Spinal cord (tissue), 10 donors: ENCODE measurements around the gene CENPX. TPM values are rescaled to one million over a fixed set of nuclear protein-coding genes. Genes with fewer than 3 reads are reported as not detected.

Source experiments
- DNase-seq, 6 donors: peaks; one replicate each; pipeline versions ENCODE4 v3.0.0 to v3.0.0-alpha.2; 2013 to 2015; ENCODE audit warnings: low spot score in 6 of 6, low read depth in 4 of 6
- H3K27ac ChIP-seq: one replicate; pipeline ENCODE4 v1.5.1; 2013; ENCODE audit warnings: low read depth, low read length, control low read depth
- H3K27me3 ChIP-seq: one replicate; pipeline ENCODE4 v1.6.1; 2013; ENCODE audit warnings: low read length; ENCODE audit not compliant: control insufficient read depth, insufficient read depth
- H3K36me3 ChIP-seq: one replicate; pipeline ENCODE4 v1.6.1; 2013; ENCODE audit warnings: low read length; ENCODE audit not compliant: control insufficient read depth, insufficient read depth
- H3K4me1 ChIP-seq: one replicate; pipeline ENCODE4 v1.6.1; 2013; ENCODE audit warnings: low read length; ENCODE audit not compliant: control insufficient read depth, insufficient read depth
- H3K4me3 ChIP-seq: one replicate; pipeline ENCODE4 v1.5.1; 2013; ENCODE audit warnings: low read depth, low read length, control low read depth
- H3K9me3 ChIP-seq: one replicate; pipeline ENCODE4 v1.6.1; 2013; ENCODE audit warnings: low read length; ENCODE audit not compliant: control insufficient read depth, insufficient read depth
- WGBS: methylation state at CpG from one replicate; pipeline ENCODE4 v1.1.5; 2013; ENCODE audit warnings: missing lambda C conversion rate; ENCODE audit not compliant: insufficient coverage; 5-methylcytosine and 5-hydroxymethylcytosine counted together
- polyA plus RNA-seq, 2 donors: library from polyadenylated mRNA; unstranded; fragments of 120-200 nt; gene quantifications; one replicate each; pipeline ENCODE4 v1.2.1, GENCODE V29; 2013; ENCODE audit not compliant: insufficient read length in 2 of 2
- total RNA-seq, 2 donors: library from RNA; depleted of rRNA in 1 of 2; stranded (reverse); fragments of 120-200 nt in 1 of 2; fragments of >200 nt in 1 of 2; gene quantifications; one replicate each; pipeline versions ENCODE4 v1.2.3 to v1.2.4, GENCODE V29; 2013 to 2014
- donor health status: healthy.

The CENPX gene
- total and polyA plus RNA-seq, 4 donors: 37.0 to 71.9 (median 63.3) TPM

DNA sequence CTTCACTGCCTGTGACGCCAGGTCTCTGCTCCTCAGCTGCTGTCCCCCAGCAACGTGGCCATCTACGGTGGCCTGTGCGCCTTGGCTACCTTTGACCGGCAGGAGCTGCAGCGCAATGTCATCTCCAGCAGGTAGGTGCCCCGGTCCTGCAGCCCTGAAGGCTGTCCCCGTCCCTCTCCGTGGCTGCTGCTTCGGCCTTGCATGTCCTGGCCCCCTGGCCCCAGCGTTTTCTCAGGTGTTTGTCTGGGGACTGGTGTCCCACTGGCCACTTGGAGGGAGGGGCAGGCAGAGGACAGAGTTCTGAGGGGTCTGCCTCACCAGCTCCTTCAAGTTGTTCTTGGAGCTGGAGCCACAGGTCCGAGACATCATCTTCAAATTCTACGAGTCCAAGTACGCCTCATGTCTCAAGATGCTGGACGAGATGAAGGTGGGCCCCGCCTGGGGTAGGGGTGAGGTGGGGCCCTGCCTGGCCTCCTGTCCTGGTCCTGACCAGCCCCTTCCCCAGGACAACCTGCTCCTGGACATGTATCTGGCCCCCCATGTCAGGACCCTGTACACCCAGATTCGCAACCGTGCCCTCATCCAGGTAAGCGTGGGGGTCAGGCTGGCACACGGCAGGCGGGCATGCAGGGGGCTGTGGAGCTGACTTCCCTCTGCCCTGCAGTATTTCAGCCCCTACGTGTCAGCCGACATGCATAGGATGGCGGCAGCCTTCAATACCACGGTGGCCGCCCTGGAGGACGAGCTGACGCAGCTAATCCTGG, 33.5 kb upstream of the CENPX start:
- H3K27ac ChIP-seq: no peak overlapping the region
- H3K36me3 ChIP-seq: peaks cover 83% of the 10 kb centered on the region
- peaks cover 26% of the 10 kb centered on the region for H3K4me1 ChIP-seq
- no peak for DNase-seq
- H3K9me3 ChIP-seq: no peaks in the 10 kb centered on the region
- H3K27me3 ChIP-seq: no peaks in the 10 kb centered on the region
- 92% methylated on average over 27 of the region's 28 CpGs for WGBS
- no peak overlapping the region for H3K4me3 ChIP-seq

- Histone ChIP-seq H3K9me3 (no peaks in the 10 kb centered on the region), H3K27ac (no peak overlapping the region), H3K27me3 (no peaks in the 10 kb centered on the region), H3K4me1 (peaks cover 35% of the 10 kb centered on the region), H3K36me3 (peaks cover 80% of the 10 kb centered on the region), H3K4me3 (no peak overlapping the region)
- DNase-seq: no peak
- 80% methylated on average over 23 of the region's 26 CpGs for WGBS
Measured at GRCh38 chr17:82055023-82055964, 32.6 kb upstream of the CENPX start.

GRCh38 chr17:82054351-82055022, 31.8 kb upstream of the CENPX start:
- peaks cover 43% of the 10 kb centered on the region for H3K4me1 ChIP-seq
- no peak for DNase-seq
- H3K27me3 ChIP-seq: no peaks in the 10 kb centered on the region
- 95% methylated on average over 38 of the region's 38 CpGs for WGBS
- H3K27ac ChIP-seq: no peak overlapping the region
- H3K36me3 ChIP-seq: peaks cover 80% of the 10 kb centered on the region
- no peaks in the 10 kb centered on the region for H3K9me3 ChIP-seq
- H3K4me3 ChIP-seq: no peak overlapping the region

GRCh38 chr17:82053556-82054263, 31.0 kb upstream of the CENPX start:
- Histone ChIP-seq H3K4me3 (no peak overlapping the region), H3K27ac (no peak overlapping the region), H3K27me3 (no peaks in the 10 kb centered on the region), H3K4me1 (peaks cover 43% of the 10 kb centered on the region), H3K9me3 (no peaks in the 10 kb centered on the region), H3K36me3 (peaks cover 80% of the 10 kb centered on the region)
- 93% methylated on average over 25 of the region's 28 CpGs for WGBS
- DNase-seq: no peak

DNA sequence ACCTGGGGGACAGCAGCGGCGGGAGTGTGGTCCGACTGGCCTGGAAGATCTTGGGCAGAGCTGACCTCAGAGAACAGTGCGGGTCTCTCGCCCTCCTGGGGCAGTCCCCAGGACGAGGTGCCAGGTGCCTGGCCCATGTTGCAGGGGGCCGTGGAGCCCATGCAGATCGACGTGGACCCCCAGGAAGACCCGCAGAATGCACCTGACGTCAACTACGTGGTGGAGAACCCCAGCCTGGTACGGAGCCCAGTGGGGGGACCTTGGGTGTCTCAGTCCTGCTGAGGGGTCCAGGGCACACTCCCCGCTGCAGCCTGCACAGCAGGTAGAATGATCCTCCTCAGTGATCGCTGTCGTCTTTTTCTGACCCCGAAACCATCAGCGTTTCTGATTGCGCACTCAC, 30.5 kb upstream of the CENPX start:
- 91% methylated on average over 19 of the region's 19 CpGs for WGBS
- peaks cover 80% of the 10 kb centered on the region for H3K36me3 ChIP-seq
- no peak for DNase-seq
- H3K27me3 ChIP-seq: no peaks in the 10 kb centered on the region
- H3K9me3 ChIP-seq: no peaks in the 10 kb centered on the region
- peaks cover 43% of the 10 kb centered on the region for H3K4me1 ChIP-seq
- no peak overlapping the region for H3K27ac ChIP-seq
- H3K4me3 ChIP-seq: peak overlapping the region; percentile 58

GRCh38 chr17:82052638-82053059, 30.0 kb upstream of the CENPX start:
- Histone ChIP-seq H3K9me3 (no peaks in the 10 kb centered on the region), H3K27me3 (no peaks in the 10 kb centered on the region), H3K36me3 (peaks cover 80% of the 10 kb centered on the region), H3K4me3 (peak overlapping the region; percentile 58), H3K4me1 (peaks cover 43% of the 10 kb centered on the region), H3K27ac (no peak overlapping the region)
- DNase-seq: no peak
- 33% methylated on average over 17 of the region's 19 CpGs for WGBS

DNA sequence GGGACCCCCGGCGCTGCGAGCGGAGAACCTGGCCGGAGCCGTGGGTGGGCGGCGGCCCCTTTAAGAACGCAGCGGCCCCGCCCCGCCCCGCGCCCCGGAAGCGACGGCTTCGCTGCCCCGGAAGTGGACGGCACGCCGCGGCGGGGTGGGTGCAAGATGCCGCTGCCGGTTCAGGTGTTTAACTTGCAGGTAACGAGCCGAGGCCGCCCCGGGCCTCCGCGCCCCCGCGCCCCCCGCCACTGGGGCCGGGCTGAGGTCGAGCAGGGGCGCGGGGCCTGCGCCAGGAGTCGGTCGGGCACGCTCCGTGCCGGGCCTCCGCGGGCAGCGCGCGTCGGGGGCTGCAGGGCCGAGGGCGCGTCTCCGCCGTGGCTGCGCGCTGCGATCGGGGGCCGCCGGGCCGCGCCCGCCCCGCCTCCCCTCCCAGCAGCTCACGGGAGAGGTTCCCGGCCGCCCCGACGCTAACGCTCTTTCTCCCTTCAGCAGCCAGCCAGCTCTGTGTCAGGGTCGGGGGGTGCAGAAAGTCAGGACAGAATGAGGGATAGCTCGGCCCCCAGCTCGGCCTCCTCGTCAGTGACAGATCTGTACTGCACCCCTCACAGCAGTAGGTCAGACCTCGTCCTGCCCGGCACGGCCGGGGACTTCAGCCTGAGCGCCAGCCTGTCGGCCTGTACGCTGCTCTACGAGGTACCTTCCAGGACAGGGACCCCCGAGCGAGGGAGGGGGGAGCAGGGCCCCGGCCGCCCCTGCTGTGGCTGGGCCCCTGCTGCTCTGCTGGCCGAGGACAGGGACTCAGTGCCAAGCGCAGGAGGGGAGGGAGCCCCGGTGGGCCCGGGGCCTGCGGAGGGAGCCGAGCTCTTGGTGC, 29.3 kb upstream of the CENPX start, which contains the start of the genes GPS1 and RFNG:
Gene GPS1 (plus strand): TSS at position 123 of the 862 bp plus-strand sequence. CDS start 34 bp downstream, at position 157.
Gene RFNG (minus strand): TSS at position 36 of the 862 bp plus-strand sequence. CDS start 45 bp downstream, outside the sequence.
- Histone ChIP-seq H3K36me3 (peaks cover 80% of the 10 kb centered on the region), H3K27ac (no peak within 1 kb of the TSS)
- peak in 4 of 6 donors; percentile 51 to 88 (median 72) for DNase-seq

GRCh38 chr17:82050761-82051641, 28.3 kb upstream of the CENPX start:
- peak overlapping the region; percentile 51 for H3K4me3 ChIP-seq
- no peaks in the 10 kb centered on the region for H3K9me3 ChIP-seq
- peaks cover 43% of the 10 kb centered on the region for H3K4me1 ChIP-seq
- peak in 1 of 6 donors; percentile 14 for DNase-seq
- H3K27me3 ChIP-seq: no peaks in the 10 kb centered on the region
- H3K27ac ChIP-seq: no peak overlapping the region
- WGBS: 14% methylated on average over 79 of the region's 79 CpGs
- H3K36me3 ChIP-seq: peaks cover 78% of the 10 kb centered on the region

More for the DNA sequence above, 29.3 kb upstream of the CENPX start, which contains the start of the genes GPS1 and RFNG:
- Histone ChIP-seq H3K9me3 (no peaks in the 10 kb centered on the region), H3K4me3 (peak within 1 kb of the TSS; percentile 58), H3K27me3 (no peaks in the 10 kb centered on the region), H3K4me1 (peaks cover 43% of the 10 kb centered on the region)
- WGBS: under 1% methylated on average over 94 of the region's 94 CpGs
